GM12801 (cell line): ENCODE data around the gene NPR3.

Experiments used
- TF ChIP-seq, protein P1 (sequence below): IDR thresholded peaks from one replicate; pipeline ENCODE4 v1.5.1; 2011; ENCODE audit warnings: control low read depth; ENCODE audit not compliant: insufficient read length; ENCODE audit errors: extremely low read depth

The NPR3 gene

GRCh38 chr5:32767948-32768467, 56.9 kb downstream of the NPR3 start:
- TF ChIP-seq, protein P1, sequence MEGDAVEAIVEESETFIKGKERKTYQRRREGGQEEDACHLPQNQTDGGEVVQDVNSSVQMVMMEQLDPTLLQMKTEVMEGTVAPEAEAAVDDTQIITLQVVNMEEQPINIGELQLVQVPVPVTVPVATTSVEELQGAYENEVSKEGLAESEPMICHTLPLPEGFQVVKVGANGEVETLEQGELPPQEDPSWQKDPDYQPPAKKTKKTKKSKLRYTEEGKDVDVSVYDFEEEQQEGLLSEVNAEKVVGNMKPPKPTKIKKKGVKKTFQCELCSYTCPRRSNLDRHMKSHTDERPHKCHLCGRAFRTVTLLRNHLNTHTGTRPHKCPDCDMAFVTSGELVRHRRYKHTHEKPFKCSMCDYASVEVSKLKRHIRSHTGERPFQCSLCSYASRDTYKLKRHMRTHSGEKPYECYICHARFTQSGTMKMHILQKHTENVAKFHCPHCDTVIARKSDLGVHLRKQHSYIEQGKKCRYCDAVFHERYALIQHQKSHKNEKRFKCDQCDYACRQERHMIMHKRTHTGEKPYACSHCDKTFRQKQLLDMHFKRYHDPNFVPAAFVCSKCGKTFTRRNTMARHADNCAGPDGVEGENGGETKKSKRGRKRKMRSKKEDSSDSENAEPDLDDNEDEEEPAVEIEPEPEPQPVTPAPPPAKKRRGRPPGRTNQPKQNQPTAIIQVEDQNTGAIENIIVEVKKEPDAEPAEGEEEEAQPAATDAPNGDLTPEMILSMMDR: no peak

- TF ChIP-seq, protein P1: no peak
Measured at GRCh38 chr5:32769711-32770110, 58.6 kb downstream of the NPR3 start.

DNA sequence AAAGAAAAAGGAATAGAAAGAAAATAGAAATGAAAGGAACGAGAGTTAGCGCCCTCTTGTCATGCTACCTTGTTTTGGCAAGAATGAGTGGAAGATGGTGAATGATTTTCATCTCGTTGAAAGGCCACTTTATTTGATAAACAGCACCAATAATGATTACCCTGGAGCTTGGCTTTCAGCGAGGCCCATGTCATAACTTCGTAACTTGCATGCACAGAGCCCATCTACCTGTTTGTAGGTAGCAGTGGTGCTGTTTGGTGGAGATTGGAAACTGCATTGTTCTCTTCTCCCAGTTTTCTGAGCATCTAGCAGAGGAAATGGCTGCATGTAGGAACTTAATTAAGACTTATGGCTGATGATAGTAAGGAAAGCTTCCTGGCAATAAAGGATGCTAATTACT, 59.3 kb downstream of the NPR3 start:
- TF ChIP-seq, protein P1: no peak

GRCh38 chr5:32771037-32771436, 59.9 kb downstream of the NPR3 start:
- TF ChIP-seq, protein P1: no peak

DNA sequence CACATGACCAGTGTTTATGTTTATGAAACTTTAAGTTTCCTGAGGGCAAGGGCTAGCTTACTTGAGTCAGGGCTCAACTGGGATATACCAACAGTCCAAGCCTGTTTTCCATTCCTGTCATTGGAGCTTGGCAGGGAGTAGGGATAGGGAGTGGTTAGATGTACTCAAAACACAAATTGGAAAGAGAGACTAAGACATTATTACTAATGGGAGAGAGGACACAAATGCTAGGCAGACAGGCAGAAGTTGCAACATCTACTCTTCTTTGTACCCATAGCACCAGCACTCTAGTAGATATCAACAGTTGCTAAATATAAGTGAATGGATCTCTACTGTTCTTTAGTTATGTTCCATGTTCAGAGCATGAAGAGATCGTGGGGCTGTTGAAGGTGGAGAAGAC, 62.8 kb downstream of the NPR3 start:
- TF ChIP-seq, protein P1: no peak

GRCh38 chr5:32776200-32776599, 65.1 kb downstream of the NPR3 start:
- TF ChIP-seq, protein P1: no peak

GRCh38 chr5:32777222-32777621, 66.1 kb downstream of the NPR3 start:
- TF ChIP-seq, protein P1: no peak
